SH-SY5Y (cell line): ENCODE measurements around the gene FKBP6.

Experiments used
- GATA2 ChIP-seq: IDR thresholded peaks from 2 replicates; pipeline ENCODE4 v1.6.1; 2011; ENCODE audit warnings: mild to moderate bottlenecking, low read depth, low read length
- GATA3 ChIP-seq: IDR thresholded peaks from 2 replicates; pipeline ENCODE4 v1.6.1; 2011; ENCODE audit warnings: low read depth, mild to moderate bottlenecking, low read length, moderate library complexity

FKBP6 gene

DNA sequence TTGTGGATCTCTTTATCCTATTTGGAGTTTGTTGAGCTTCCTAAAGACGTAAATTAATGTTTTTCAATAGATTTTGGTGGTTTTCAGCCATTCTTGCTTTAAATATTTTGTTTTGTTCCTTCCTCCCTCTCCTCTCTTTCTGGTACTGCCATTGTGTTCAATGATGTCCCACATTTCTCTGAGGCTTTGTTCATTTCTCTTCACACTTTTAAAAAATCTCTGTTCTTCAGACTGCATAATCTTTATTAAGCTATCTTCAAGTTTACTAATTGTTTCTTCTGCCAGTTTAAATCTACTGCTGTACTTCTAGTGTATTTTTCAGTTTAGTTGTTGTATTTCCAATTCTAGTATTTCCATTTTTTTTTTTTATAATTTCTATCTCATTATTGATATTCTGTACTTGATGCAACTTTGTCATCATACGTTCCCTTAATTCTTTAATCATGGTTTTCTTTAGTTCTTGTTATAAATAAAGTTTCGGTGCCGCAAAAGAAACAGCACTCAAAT is 60.0 kb downstream of the FKBP6 start:
- TF ChIP-seq GATA3 = no peak
- TF ChIP-seq GATA2 = no peak

DNA sequence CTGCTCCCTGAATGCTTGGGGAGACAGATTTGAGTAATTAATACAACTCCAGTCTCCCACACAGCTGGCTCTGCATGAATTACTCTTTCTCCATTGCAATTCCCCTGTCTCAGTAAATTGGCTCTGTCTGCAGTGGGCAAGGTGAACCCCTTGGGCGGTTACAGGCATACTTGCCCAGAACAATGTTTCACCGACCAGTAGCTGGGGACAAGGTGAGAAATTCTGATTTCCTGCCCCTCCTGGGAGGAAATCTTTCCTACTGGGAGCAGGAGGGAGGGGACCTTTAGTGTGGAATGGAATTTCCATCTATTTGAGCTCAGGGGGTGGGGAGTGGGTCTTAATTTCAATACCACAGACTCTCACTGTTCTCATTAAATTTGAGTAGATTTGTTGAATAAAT is 63.4 kb downstream of the FKBP6 start:
- TF ChIP-seq GATA2 (no peak), GATA3 (no peak)

- TF ChIP-seq GATA2 (no peak), GATA3 (no peak)
Observed at GRCh38 chr7:73394422-73394821, 66.5 kb downstream of the FKBP6 start.

DNA sequence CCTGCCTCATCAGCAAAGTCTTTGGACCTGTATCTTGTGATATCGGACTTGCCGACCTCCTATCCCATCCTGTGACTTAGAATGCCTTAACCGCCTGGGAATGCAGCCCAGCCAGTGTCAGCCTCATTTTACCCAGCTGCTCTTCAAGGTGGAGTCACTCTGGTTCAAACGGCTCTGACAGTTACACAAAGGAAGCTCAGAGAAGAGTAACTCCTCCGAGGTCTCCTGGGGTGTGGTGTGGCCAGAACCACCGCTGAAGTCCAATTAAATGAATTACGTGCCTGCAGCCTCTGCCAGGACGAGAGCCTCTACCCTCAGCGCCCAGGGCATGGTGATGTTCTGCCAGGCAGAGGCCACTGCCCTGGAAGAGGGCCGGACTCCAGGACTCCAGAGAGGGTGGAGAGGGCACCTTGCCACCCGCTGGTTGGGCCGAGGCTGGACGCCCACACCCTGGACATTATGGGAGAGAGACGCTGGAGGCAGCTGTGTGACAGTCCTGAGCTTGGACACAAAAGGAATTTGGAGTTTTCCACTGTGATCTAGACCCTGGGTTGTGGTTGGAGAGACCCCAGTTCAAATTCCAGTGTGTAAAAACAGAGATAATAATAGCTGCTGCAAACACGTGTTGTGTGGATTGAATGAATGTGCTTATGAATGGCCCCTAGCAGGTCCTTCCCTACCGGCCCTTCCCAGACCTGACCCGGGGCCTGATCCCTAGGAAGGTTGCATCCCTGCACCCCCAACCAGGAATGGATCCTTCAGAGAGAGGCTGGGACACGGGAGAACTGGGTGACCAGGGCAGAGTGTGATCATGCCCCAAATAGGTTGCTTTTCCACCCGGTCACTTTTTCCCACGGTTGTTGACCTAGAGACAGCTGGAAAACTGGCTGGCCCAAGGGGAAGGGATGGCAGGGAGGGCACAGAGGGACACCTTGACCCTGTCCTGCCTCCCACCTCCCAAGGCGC is 67.9 kb downstream of the FKBP6 start:
- TF ChIP-seq GATA2 (no peak), GATA3 (no peak)

- TF ChIP-seq GATA3 (no peak), GATA2 (no peak)
Observed at GRCh38 chr7:73397521-73398281, 69.7 kb downstream of the FKBP6 start.
